ENCODE data around the gene PALMD.

- TF ChIP-seq CEBPB (IDR thresholded peaks at IDR 0.05; ENCODE audit: low read depth, low read length) (no peak), TEAD4 (IDR thresholded peaks at IDR 0.05; ENCODE audit: low read depth, low read length) (no peak), CTCF (IDR thresholded peaks at IDR 0.05; ENCODE audit: control extremely low read depth in 1 of 3, insufficient read depth in 1 of 3, low read depth in 1 of 3, low read length in 3 of 3) (no peak), POLR2AphosphoS5 (IDR thresholded peaks at IDR 0.05; ENCODE audit: low read depth, low read length) (no peak), EZH2 (IDR thresholded peaks at IDR 0.05; ENCODE audit: low read depth, low read length, severe bottlenecking) (no peak)
Observed at GRCh38 chr1:99696616-99697015, 50.7 kb downstream of the PALMD start.
